Anterior cingulate cortex (tissue), 58 donors: ENCODE results near the gene HTR3D.
"Not testable (repeated sequence)": the region's sequence is repeated elsewhere in the genome, so short reads cannot be mapped to it uniquely, and the experiment has no call there.

Experiments
- DNase-seq, 58 donors: peaks; one replicate each; lab custom pipeline; 2025; lab: John Stamatoyannopoulos, UW

Gene HTR3D

GRCh38 chr3:184031187-184031792, at the start of gene HTR3D:
Gene HTR3D (plus strand): TSS chr3:184031742. CDS start chr3:184031742, 0 bp downstream.
- DNase-seq, result no peak

GRCh38 chr3:183981990-183982644, 49.4 kb upstream of the HTR3D start:
- DNase-seq, result no peak

GRCh38 chr3:183984127-183984740, 47.3 kb upstream of the HTR3D start:
- no peak for DNase-seq

GRCh38 chr3:183984749-183985729, 46.5 kb upstream of the HTR3D start:
- no peak for DNase-seq

- DNase-seq, result peak in 1 of 58 donors; percentile 5
Observed at GRCh38 chr3:183987000-183987600, 44.4 kb upstream of the HTR3D start.

- DNase-seq, result no peak
Observed at GRCh38 chr3:183988216-183988790, 43.2 kb upstream of the HTR3D start.

- no peak for DNase-seq
Observed at GRCh38 chr3:183991403-183991802, 40.1 kb upstream of the HTR3D start.

- DNase-seq, result no peak
Observed at GRCh38 chr3:184001761-184002160, 29.8 kb upstream of the HTR3D start.

GRCh38 chr3:184002469-184002868, 29.1 kb upstream of the HTR3D start:
- no peak for DNase-seq

GRCh38 chr3:184003187-184003967, 28.2 kb upstream of the HTR3D start:
- no peak for DNase-seq

GRCh38 chr3:184004476-184004875, 27.1 kb upstream of the HTR3D start:
- no peak for DNase-seq

- DNase-seq, result peak in 26 of 58 donors; percentile 1 to 47 (median 9)
Observed at GRCh38 chr3:184005941-184006507, 25.5 kb upstream of the HTR3D start.

- DNase-seq, result not testable (repeated sequence)
Observed at GRCh38 chr3:184007143-184007813, 24.3 kb upstream of the HTR3D start.

GRCh38 chr3:184008161-184008560, 23.4 kb upstream of the HTR3D start:
- no peak for DNase-seq

- no peak for DNase-seq
Observed at GRCh38 chr3:184011230-184011876, 20.2 kb upstream of the HTR3D start.

GRCh38 chr3:184011937-184012889, 19.3 kb upstream of the HTR3D start:
- DNase-seq, result no peak
